ENCODE results near the gene LRRC59.

Gene LRRC59

GRCh38 chr17:50381920-50382319, 15.4 kb downstream of the LRRC59 start:
- no peak for DNase-seq

- no peak for DNase-seq
Observed at GRCh38 chr17:50381260-50381815, 16.0 kb downstream of the LRRC59 start.

DNA sequence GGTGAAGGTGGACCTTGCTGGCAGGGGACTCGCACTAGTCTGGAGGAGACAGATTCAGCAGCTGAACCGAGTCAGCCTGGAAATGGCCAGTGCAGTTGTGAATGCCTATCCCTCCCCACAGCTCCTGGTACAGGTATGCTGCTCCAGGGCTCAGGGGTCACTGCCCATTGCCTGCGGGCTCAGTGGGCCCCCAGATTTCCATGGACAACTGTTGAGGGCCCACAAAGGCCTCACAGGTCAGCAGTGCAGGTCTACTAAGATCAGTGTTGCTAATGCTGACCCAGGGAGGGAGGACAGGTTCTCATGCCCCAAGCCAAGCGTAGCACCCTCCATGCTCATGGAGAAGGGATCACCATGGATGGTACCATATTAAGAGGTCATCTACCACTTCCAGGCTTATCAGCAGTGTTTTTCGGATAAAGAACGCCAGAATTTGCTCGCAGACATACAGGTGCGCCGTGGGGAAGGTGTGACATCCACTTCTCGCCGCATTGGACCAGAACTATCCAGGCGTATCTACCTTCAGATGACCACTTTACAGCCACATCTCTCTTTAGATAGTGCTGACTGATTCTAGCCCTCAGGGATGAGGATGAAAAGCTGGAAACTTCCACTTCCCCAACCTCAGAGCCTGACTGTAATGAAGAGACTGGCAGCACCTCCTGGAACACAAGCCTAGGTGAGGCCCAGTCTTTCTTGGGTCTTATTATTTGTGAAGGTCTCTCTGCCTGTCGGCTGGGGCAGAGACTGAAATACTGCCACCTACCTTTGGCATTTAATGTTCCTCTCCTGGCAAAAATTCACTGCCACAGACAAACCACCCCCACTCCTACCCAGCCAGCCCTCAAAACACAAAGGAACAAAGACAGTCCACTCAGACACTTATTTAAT, 16.7 kb downstream of the LRRC59 start:
- no peak for DNase-seq

DNA sequence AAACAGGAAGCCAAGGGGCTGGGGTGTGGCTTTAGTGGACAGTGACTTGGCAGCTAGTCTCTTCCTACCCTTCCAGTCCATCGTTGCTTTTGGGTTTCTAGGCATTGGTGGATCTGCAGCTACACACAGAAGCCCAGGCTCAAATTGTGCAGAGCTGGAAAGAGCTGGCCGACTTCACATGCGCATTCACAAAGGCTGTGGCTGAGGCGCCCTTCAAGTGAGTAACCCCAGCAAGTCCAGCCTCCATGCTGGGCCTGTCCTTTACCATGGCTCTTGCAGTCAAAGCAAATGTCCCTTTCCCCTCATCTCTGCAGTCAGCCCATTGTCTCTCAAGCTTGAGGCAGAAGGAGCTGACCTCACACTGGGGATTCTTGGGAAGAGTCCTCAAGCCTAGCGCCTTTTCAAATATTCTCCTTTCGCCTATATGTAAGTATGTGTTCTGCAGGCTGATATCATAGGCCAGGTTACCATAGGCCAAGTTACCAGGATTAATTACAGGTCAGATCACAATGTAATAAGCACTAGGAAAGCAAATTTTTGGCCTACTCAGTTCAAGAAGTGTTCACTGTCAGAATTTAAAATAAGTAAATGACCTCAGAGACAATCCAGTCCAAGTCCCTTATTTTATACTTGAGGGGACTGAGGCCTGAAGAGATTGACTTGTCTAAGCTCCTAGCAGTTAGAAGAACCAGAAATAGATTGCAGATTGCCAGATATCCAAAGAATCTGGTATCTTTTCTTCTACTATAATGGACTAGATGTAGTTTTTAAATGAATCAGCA, 17.8 kb downstream of the LRRC59 start:
- DNase-seq, result no peak

GRCh38 chr17:50375858-50376538, 21.3 kb downstream of the LRRC59 start:
- no peak for DNase-seq

DNA sequence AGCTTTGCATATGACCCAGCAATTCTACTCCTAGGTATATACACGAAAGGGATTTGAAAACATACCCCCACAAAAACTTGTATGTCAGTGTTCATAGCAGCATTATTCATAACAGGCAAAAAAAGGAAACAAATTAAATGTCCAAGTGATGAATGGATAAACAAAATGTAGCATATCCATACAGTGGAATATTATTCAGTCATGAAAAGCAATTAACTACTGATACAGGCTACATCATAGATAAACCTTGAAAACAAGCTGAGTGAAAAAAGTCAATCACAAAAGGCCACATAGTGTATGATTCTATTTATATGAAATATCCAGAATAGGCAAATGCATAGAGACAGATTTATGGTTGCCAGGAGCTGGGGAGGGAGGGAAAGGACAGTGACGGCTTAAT, 23.6 kb downstream of the LRRC59 start:
- no peak for DNase-seq

DNA sequence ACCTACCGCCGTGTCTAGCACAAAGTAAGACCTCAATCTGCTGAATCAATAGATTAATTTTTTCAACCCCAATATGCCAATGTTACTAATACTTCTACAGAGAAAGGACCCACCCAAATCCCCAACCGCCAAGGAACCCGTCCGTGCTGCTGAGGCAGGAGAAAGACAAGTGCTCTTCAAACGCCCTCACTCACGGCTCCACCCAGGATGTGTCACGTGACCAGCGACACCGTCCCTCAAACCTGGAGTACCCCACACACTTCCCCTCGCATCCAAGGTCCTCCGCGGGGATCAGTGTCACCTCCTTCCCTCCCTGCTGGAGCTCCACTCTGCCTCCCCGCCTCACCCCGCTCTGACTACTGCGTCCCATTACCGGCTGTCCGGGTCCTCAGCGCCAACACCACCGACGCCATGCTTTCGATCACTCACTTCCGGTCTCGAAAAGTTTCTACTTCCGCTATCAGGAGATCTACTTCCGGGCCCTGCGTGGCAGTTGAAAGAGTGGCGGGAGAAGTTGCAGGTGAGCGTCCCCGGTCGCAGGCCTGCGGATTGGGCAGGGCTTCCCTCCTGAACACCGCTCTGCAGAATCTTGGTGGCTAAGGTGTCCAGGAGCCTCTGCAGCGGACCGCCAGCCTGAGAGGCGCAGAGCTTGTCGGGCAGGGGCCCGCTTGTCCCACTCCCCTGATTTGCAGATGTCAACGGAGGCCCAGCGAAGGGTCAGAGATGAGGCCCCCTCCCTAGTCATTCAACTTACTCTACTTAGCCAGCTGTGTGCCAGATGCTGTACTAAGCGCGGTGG, 24.4 kb downstream of the LRRC59 start, which contains the start of the genes EME1 and MRPL27:
EME1 (plus strand) TSS at position 472 of the 799 bp plus-strand sequence. CDS start 1,980 bp downstream, outside the sequence.
MRPL27 (minus strand) TSS at position 427 of the 799 bp plus-strand sequence; CDS start at position 413, 14 bp downstream.
- peak; percentile 89 for DNase-seq

- no peak for DNase-seq
Observed at GRCh38 chr17:50372222-50372757, 25.0 kb downstream of the LRRC59 start.

DNA sequence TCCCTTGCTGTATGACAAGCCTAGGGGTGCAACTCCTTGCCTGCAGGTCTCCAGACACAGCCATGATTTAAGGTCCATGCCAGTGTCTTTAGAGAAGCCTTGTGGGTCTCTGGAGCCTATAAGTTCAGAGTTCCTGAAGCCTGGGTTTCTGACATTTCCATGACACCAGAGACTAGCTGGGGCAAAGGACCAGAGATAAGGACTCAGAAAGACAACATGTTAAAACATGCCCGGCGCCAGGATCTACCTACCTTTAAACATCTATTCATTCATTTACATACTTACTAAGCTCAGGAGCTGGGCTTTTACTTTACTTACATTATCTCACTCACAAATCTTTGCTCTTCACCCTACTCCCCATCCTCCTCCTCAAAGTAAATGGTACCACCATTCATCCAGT, 25.8 kb downstream of the LRRC59 start:
- DNase-seq, result no peak

DNA sequence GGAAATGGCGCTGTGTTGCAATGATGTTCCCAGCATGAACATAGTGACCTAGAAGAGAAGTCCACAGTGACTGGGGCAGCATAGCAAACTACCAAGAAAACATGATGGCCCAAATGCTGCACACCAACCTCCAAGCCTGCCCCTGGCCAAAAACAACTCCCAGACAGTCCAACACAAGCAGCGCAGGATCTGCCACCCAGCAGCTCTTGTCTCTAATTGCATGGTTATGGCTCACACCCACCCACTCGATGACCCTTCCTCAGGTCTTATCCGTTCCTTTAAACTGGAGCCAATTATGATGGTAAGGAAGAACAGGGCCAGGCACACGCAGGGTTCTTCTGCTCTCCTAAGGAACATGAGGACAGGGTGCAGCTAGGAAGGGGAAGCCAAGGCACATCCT, 27.3 kb downstream of the LRRC59 start:
- no peak for DNase-seq

DNA sequence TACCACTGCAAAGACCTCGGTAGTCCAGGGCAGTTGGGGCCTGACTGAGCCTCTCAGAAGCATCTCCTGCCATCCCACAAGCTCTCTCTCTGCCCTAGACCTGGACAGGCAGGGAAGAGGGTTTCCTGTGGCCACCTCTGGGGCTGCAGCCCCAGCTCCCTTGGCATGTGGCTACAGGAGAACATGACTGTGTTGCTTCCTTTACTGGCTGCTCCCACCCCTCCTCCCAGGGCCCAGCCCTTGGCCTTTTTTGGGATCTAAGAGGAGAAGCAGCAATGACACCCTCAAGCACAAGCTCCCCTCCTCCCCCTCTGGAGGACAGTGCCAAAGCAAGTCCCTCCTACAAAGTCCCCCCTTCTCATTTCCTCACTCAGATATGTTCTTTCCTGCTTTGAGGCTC, 29.9 kb downstream of the LRRC59 start:
- DNase-seq, result no peak

- DNase-seq, result no peak
Observed at GRCh38 chr17:50365649-50366393, 31.5 kb downstream of the LRRC59 start.

DNA sequence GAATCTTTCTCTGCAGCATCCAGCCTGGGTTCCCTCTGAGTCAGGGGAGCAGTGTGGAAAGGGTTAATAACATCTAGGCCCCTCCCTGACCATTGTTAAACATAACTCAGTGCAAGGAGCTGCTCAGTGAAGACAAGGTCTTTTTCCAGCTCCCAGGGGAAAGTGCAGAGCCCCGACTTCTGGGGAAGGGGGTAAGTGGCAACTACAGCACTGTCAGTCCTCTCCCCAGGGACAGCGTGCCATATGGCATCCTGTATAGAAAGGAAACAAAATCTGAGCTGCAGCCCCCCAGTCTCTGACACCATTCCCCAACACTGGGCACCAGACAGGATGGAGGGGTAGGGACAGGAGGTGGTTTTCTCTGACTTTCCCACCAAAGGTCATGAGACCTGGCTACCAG, 32.2 kb downstream of the LRRC59 start:
- no peak for DNase-seq

DNA sequence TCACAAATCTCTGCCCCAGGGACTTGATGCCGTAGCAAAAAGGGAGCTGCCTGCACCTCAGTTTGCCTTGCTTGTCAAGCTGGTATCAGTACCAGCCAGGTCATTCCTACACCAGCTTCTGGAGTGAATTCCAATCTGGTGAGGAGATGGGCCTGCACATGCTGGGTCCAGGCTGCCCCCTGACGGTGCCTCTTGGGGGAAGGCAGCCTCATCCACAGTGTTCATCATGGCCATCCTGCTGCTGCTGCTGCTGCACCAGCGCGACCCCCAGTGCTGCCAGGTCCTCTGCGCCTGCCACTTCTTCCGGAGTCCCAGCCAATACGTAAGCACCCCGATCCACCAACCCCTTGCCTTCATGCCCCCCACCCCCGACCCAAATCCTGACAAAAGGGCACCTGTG, 32.6 kb downstream of the LRRC59 start:
- no peak for DNase-seq

DNA sequence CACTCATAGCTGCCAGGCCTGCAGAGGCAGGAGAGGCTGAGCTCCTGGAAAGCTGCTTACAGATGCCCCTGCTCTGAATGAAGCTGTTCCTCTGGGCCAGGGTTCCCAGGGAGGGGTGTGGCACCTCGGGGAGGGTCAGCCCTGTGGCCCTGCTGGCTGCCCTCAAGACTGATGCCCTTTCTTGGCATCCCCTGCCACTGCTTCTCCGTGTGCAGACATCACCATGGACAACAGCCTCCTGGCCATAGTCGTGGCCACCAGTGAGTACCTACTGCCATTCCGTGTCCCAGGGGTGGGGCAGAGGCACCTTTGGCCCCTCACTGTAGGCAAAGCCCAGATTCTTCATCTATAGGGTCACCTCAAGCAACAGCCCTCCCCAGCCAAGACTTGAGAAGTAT, 33.3 kb downstream of the LRRC59 start:
- no peak for DNase-seq

GRCh38 chr17:50363217-50364060, 33.9 kb downstream of the LRRC59 start:
- DNase-seq, result no peak

- no peak for DNase-seq
Observed at GRCh38 chr17:50362661-50363060, 34.7 kb downstream of the LRRC59 start.

- DNase-seq, result peak; percentile 54
Observed at GRCh38 chr17:50361561-50362480, 35.5 kb downstream of the LRRC59 start.

All from activated T-cell treated with anti-CD3 and anti-CD28 coated beads, Interleukin-2, amount 50 U/mL, for 1 hour (primary cell).